ENCODE results near the gene RANGAP1.
"Not testable (repeated sequence)": the region's sequence is repeated elsewhere in the genome, so short reads cannot be mapped to it uniquely, and the experiment has no call there.

Gene RANGAP1

DNA sequence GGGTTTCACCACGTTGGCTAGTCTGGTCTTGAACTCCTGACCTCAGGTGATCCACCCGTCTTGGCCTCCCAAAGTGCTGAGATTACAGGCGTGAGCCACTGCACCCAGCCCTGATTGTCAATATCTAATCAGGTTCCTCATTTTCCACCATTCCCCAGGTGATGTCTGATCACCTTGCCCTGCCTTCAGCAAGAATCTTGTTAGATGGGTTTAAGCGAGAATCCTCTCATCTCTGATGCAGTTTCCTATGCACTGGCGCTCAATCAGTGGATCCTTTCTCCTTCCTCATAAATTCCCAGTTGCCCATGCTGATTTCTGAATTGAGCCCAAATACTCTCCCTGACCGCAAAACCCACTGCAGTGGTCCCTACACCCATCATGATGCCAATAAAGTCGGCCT lies 14.7 kb upstream of the RANGAP1 start:
- no peak for DNase-seq

DNA sequence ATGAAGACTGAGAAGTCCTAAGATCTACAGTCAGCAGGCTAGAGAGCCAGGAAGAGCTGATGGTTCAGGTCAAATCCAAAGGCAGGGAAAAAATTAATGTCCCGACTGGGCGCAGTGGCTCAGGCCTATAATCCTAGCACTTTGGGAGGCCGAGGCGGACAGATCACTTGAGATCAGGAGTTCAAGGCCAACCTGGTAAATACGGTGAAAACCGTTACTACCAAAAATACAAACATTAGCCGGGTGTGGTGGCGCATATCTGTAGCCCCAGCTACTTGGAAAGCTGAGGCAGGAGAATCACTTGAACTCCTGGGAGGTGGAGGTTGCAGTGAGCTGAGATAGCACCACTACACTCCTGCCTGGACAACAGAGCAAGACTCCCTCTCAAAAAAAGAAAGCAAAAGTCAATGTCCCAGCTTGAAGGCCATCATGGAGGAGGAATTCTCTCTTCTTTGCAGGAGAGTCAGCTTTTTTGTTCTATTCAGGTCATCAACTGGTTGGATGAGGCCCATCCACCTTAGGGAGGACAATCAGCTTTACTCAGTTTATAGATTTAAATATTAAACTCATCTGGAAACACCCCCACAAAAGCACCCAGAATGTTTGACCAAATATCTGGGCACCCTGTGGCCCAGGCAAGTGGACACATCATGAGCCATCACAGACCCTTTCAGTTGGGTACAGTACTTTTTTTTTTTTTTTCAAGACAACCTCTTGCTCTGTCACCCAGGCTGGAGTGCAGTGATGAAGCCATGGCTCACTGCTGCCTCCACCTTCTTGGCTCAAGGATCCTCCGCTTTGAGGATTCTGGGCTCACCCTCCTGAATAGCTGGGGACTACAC lies 11.1 kb upstream of the RANGAP1 start:
- DNase-seq: no peak

DNA sequence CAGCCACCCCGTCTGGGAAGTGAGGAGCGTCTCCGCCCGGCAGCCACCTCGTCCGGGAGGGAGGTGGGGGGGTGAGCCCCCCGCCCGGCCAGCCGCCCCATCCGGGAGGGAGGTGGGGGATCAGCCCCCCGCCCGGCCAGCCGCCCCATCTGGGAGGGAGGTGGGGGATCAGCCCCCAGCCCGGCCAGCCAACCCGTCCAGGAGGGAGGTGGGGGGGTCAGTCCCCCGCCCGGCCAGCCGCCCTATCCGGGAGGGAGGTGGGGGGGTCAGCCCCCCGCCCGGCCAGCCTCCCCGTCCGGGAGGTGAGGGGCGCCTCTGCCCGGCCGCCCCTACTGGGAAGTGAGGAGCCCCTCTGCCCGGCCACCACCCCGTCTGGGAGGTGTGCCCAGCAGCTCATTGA lies 8.8 kb upstream of the RANGAP1 start:
- DNase-seq: not testable (repeated sequence)

DNA sequence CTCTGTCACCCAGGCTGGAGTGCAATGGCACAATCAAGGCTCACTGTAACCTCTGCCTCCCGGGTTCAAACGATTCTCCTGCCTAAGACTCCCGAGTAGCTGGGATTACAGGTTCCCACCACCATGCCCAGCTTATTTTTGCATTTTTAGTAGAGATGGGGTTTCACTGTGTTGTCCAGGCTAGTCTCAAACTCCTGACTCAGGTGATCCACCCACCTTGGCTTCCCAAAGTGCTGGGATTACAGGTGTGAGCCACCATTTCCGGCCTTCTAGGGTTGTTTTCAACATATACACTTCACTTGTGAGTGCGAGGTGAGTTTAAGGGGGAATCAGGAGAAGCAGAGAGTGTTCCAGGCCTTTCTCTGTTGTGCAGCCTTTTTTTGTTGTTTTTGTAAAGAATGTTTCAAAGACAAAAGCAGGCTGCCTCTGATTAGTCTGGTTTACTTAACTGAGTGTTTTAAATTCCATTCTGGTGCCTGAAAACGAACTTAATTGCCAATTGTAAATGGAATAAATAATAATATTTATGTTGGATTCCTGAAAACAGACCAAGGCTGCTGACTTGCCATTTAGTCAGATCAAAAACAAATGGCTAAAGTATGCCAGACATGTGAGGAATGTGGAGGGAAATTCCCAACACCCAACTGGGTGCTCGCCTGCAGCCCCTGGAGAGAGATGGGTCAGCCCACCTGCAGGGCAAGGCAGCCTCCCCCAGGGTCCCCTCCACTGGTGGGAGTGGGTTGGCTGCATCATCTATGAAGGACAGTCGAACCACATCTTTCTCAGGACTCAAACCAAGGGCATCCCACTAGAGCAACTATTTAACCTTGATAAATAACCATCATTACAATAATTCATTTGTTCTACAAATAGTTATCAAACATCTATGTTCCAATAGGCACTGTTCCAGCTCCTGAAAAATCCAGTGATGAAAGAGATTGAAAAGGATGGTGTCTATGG lies 4.6 kb upstream of the RANGAP1 start:
- DNase-seq: no peak

DNA sequence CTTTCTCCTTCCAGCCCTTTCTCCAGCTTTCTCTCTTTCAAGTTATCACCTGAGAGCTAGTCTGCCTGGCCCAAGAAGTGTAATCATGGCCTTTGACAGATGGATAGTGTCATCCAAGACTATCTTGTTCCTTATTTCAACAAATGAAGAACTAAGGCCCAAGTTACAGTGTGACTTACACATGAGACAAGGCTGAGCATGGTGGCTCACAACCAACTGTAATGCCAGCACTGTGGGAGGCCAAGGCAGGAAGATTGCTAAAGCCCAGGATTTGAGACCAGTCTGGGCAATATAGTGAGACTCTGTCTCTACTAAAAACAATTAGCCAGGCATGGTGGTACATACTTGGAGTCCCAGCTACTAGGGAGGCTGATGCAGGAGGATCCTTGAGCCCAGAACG lies 3.7 kb upstream of the RANGAP1 start:
- DNase-seq: no peak

DNA sequence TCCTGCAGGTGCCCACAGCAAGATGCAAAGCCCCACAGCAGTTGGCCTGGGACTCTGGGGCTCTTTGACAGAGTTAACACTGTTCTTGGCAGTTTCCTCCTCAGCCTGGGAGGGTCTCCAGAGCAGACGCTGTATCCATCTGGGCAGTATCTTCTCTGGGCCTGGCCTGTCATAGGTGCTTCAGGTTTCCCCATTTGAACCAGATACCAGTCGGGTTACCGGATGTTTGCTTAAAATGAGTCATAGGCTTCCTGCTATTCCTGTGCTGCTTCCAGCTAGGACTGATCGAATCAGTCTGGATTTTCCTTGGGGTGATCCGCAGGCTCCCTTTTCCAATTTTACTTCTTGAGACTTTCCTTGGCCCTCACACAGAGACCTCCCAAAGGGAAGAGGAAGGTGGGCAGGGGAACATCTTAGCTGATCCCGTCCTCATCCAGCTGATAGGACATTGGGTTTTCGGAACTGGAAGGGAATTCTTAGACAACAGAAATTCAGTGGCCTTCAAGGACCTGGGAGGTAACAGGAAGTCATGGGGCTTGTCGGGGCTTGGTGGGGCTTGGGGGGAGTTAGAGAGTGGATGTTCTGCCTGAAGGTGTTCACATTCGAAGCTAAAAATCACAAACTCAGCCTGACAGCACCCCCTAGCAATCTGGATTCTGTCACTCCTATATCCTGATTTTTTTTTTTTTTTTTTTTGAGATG lies 2.4 kb upstream of the RANGAP1 start:
- no peak for DNase-seq

DNA sequence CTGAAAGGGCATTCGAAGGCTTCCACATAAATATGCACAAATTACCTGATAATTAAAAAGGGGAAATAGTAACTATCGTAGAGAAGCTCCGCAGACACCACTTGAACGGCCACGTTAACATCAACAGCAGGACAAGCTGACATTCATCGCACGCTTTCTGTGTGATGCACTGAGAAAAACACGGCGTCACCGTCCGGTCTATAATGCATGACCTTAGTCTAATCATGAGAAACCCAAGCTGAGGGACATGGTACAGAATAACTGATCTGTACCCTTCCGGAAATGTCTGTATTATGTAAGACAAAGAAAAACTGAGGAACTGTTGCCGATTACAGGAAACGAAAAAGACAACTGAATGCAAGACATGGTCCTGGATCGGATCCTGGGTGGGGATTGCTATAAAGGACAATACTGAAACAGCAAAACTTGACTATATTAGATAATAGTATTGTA lies 678 bp upstream of the RANGAP1 start:
- DNase-seq: no peak

DNA sequence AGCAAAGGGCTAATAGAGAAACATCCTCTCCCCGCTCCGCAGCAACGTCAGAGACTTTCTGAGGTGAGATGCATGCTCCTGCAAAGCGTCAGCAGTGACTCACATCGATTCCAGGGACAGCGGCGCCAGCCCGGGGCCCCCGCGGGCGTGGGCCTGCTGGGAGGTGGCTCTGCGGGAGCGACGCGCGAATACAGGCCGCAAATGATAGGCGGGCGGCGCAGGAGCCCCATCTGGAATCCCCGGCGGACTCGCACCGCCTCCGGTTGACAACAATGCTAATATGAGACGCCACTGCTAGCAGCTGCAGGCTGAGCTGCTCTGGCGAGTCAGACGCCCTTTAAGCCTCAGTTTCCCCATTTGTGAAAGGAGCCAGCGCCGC lies 557 bp downstream of the RANGAP1 start:
- DNase-seq: no peak

DNA sequence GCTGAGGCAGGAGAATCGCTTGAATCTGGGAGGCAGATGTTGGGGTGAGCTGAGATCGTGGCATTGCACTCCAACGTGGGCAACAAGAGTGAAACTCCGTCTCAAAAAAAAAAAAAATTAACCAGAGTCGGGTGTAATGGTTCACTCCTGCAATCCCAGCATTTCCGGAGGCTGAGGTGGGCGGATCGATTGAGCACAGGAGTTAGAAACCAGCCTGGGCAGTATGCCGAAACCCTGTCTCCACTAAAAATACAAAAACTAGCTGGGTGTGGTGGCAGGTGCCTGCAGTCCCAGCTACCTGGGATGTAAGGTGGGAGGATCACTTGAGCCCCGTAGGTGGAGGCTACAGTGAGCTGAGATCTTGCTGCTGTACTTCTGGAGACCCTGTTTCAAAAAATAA lies 1.5 kb downstream of the RANGAP1 start:
- no peak for DNase-seq

DNA sequence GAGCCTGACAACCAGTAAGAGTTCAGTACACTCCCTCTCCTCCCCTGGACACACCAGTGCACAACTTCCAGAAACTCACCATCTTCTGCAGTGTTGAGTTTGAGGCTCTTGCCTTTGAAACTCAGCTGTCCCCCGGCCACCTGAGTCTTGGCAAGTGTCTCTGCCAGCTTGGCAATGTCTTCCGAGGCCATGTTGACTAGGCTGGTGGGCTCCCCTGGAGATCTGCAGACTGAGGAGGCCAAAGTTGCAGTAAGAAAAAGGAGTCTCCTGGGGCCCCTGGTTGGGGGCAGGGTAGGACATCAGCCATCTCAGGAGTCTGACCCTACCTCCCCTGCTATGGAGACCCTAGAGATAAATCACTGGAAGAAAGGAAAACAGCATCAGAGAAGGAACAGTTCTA lies 5.1 kb downstream of the RANGAP1 start:
- DNase-seq: no peak

DNA sequence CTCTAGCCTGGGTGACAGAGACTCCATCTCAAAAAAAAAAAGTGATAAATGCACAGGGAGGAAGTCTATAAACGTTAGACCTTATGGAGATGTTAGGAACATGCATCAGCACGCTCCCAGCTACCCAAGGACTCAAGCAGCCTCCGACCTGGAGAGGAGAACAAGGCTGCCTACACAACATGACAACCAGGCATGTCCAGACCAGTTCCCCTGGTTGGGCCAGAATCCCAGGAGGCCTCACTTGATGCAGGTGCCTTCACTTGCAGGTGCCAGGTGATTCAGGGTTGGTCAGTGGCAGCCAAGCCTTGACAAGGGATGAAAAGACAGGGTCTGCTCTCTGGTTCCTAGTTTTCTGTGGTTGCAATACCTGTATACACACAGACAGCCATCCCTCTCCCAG lies 5.9 kb downstream of the RANGAP1 start:
- no peak for DNase-seq

DNA sequence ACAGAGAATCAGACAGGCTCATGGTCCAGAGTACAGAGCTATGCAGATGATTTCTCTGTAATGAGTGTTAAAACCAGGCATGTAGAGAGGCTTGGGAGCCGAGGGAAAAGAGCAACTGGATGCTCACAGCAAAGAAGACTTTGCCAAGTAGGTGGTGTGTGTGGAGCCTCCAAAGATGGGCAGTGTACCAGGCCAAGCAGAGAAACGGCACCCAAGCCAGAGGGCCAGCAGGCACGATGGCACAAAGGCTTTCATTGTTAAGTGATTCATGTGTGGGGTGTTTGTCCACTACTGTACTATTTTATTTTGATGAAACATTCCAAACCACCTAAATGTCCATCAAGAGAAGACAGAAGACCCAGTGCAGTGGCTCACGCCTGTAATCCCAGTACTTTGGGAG lies 11.1 kb downstream of the RANGAP1 start:
- no peak for DNase-seq

DNA sequence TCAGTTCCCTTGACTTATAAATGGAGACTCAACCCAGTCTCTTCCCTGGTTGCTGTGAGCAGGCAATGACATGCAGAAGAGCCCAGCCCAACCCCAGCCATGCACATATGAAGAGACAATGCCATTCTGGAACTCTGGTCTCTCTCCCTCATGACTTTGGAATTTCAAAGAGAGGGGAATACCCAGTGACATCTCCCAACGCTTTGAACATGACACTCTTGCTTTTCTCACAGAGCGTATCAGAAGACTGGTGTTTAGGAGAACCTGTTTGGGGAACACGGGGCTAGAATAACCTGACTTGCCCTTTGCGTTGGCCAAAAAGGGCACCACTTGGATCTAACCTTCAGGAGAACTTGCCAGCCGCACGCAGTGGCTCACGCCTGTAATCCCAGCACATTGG lies 12.9 kb downstream of the RANGAP1 start:
- DNase-seq: no peak

DNA sequence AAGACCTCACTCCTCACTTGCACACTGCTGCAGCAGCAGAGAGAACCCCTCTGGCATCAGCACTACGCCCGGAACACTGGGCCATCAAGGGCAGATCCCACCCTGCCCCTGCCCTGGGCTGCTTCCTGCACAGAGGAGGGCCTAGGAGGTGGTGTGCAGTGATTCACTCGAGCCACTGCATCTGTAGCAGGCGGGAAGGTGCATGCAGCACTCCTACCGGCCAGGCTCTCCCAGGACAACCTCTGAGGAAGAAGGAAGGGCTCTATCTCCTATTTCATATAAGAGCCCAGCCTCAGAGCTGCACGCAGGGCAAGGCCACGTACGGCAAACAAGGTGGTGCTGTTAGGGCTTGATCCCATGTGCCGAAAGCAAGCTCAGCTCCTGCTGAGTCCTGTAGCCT lies 14.2 kb downstream of the RANGAP1 start:
- no peak for DNase-seq

DNA sequence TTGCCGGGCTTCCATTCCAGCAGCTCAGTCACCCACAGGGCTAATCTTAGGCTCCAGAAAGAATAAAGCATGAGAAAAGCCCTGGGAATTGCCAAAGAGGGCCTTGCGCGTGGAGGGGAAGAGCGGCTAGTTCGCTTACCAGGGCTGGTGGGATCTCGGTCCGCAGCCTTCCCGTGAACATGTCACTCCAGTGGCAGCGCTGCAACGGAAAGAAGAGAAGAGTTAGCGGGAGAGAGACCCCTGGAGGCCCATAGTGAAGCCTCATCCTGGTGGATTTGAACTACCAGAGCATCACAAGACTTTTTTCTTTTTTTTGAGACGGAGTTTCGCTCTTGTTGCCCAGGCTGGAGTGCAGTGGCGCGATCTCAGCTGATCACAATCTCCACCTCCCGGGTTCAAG lies 18.0 kb downstream of the RANGAP1 start:
- DNase-seq: no peak

DNA sequence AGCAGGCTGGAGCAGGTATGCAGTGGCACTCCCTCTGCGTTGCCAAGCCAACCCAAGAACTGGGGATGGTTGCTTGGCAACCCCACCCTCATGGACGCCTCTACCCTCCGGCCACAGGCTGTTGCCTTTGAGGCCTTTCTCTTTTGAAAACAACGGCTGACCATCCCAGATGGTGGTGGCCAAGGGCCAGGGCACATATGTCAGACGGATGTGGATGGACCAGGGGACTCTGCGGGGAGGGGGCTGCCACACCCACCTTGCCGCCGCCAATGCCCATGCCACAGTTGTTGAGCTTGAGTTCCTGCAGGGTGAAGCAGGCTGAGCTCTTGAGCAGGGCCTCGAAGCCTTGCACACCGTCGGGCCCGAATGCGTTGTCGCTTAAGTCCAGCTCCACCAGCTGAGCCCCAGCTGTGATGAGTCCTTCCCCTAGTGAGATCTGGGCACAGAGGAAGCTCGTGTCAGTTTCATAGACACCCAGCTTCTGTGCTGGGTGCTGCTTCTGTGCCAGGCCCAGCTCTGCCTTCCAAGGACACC lies 21.5 kb downstream of the RANGAP1 start:
- no peak for DNase-seq

DNA sequence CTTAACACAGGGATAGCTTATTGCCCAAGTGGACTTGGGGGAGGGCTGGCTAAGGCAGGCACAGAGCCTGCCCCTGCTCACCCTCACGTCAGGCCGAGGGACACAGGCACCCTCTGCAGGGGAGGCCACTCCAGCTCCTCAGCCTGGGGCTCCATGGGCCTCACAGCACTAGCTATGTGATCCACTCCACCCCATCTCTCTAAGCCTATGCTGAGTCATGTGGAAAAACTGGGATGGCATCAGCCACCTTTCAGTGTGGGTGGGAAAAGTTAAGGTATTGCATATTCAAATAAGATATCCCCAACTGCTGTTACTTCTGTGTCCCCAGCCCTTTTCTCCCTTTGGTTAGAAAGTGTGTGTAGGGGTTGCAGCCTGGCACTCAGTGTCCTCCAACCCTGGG lies 22.3 kb downstream of the RANGAP1 start:
- no peak for DNase-seq

DNA sequence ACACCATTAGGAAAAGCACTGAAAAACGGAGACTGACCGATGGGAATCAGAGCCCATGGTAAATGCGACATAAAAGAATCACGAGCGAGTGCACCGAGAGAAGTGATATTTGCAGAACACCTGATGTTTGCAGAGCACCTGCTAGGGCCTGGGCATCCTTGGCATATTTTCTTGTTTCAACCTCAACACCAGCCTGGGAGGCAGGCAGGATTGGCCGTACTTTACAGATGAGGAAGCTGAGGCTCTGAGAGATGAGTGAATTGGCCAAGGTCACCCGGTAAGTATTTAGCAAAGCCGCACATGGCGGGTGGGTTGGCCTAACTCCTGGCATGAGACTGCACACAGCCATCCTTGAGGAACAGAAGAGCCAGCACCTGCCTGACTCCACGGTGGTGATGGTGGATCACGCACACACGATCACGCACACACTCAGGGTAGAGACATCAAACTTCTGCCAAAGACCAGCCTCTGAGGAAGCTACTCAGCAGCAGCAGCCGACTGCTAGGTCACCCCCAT lies 23.7 kb downstream of the RANGAP1 start:
- DNase-seq: no peak

DNA sequence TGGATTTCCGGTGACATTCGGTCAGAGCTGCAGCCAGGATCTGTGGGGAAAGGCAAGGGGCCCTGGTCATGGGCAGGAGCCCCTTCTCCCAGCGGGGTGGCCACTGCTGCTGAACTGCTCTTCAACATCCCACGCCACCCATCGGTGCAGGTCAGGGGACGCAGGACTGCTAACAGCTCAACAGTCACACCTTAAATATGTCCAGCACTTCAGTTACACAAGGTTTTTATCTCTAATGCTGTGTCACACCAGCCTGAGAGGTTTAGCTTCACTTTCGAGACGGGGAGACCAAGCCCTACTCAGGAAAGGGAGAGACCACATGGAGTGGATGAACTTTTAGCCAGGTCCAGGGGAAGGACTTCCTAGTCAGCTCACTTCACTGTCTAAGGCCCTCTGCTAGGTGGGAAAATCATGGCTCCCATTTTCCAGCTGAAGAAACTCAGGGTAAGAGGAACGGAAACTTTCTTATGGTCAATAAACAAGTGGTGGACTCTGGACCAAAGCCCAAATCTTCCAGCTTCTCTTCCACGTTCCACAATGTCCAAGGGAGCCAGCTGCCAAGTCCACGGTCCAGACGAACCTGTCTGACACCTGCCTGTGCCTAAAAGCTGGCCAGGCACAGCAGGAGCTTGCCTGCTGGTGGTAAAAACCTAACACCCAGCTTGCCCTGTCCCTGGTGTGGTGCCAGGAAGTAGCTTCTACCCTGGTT lies 24.3 kb downstream of the RANGAP1 start:
- DNase-seq: no peak

DNA sequence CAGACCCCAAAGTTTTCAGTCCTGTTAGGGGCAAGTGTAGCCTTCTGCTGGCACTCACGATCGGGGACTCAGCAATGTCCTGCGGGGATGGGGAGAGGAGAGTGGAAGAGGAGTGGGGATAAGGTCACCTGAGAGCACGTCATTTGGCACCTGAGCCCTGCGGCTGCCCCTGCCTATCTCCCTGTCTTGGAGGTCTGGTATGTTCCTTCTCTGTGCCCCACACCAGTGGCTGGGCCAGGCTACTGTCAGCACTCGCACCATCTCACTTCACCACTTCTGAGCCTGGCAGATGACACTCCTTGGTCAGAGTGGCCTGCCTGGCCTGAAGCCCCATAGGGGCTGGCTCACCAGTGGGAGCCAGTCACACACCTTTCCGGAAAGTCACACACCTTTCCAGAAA lies 25.1 kb downstream of the RANGAP1 start:
- DNase-seq: no peak

DNA sequence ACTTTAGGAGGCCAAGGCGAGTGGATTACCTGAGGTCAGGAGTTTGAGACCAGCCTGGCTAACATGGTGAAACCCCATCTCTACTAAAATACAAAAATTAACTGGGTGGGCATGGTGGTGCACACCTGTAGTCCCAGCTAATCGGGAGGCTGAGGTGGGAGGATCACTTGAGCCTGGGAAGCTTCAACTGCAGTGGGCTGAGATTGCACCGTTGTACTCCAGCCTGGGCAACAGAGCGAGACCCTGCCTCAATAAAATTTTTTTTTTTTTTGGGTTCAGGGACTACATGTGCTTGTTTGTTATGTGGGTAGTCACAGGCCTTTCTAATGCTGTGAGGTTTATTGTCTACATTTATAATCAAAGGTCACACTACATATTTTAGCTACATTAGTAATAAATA lies 26.2 kb downstream of the RANGAP1 start:
- not testable (repeated sequence) for DNase-seq

DNA sequence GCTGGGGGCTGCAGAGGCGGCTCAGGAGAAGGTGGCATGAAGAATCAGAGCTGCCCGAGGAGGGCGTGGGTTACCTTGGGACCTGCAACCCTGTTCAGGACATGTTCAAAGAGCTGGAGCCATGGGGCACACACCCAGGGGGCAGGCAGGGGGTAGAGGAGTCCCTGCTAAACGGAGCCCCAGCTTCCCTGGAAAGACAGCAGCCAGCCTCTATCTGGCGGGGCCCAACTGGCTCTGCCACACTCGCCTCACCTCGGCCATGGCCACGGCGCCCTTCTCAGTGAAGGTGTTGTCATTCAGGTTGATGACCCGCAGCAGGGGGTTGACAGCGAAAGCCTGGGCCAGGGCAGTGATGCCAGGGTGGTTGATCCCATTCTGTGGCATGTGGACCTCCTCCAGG lies 28.3 kb downstream of the RANGAP1 start:
- no peak for DNase-seq

Measured in NCI-H2107 (cell line).